Measurements from ENCODE around the gene FOXO1.

DNA sequence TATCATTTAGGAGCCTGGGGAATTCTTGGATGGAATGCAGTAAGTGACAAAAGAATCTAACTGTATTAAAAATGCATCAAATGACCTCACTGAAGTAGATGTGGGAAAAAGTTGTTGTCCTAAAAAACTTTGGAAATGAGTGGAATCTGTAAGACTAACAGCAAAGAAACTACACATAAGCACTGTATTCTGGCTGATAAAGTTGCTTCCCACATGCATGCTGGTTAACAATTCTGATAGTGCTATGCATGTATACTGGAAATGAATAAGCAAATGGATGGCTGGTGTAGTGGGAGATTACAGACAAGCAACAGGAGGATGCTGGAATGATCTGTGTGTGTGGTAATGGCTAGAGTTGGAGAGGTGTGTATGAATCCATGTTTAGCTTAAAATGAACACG is 138.5 kb downstream of the FOXO1 start:
- TF ChIP-seq, protein P1, sequence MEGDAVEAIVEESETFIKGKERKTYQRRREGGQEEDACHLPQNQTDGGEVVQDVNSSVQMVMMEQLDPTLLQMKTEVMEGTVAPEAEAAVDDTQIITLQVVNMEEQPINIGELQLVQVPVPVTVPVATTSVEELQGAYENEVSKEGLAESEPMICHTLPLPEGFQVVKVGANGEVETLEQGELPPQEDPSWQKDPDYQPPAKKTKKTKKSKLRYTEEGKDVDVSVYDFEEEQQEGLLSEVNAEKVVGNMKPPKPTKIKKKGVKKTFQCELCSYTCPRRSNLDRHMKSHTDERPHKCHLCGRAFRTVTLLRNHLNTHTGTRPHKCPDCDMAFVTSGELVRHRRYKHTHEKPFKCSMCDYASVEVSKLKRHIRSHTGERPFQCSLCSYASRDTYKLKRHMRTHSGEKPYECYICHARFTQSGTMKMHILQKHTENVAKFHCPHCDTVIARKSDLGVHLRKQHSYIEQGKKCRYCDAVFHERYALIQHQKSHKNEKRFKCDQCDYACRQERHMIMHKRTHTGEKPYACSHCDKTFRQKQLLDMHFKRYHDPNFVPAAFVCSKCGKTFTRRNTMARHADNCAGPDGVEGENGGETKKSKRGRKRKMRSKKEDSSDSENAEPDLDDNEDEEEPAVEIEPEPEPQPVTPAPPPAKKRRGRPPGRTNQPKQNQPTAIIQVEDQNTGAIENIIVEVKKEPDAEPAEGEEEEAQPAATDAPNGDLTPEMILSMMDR (IDR thresholded peaks at IDR 0.05), result no peak
- no peak for TF ChIP-seq POLR2A (IDR thresholded peaks at IDR 0.05)
